Panc1 (cell line): ENCODE results near the gene SH3D19. TPM values are rescaled to one million over a fixed set of nuclear protein-coding genes. Genes with fewer than 3 reads are reported as not detected.

Experiments
- ATAC-seq: fragments of 200-7000 bp; cut with Tn5 transposase; 2 replicates; pipeline ENCODE4 v1.9.1; 2020; ENCODE audit warnings: mild to moderate bottlenecking, moderate library complexity
- BruUV-seq: library from RNA; stranded (reverse); fragments of 400-500 nt; replicated peaks from 2 replicates; lab custom pipeline; 2021; lab: Mats Ljungman, UMichigan
- CTCF ChIA-PET: fragments of 300-600 bp; sonication (Branson Sonifier 250); formaldehyde crosslinking; loops from one replicate; lab custom pipeline; 2022; ENCODE audit warnings: antibody characterized with exemption; lab: Charles Lee
- POLR2A ChIA-PET: fragments of 300-600 bp; sonication (Branson Sonifier 250); formaldehyde crosslinking; loops from one replicate; lab custom pipeline; 2022; ENCODE audit warnings: antibody characterized with exemption; lab: Charles Lee
- DNase-seq: peaks from one replicate; pipeline ENCODE4 v3.0.0-alpha.2; 2010; ENCODE audit warnings: low read depth, low spot score
- H3K27ac ChIP-seq: 2 replicates; pipeline ENCODE4 v1.5.1; 2011; ENCODE audit warnings: mild to moderate bottlenecking, low read length, inconsistent platforms
- H3K27me3 ChIP-seq: fragments of 200-500 bp; sonication (Bioruptor generic); 2 replicates; pipeline ENCODE4 v1.6.0; 2014; ENCODE audit warnings: low read length, inconsistent platforms; ENCODE audit not compliant: control insufficient read depth, insufficient read depth
- H3K36me3 ChIP-seq: fragments of 200-500 bp; sonication (Bioruptor generic); 2 replicates; pipeline ENCODE4 v1.5.1; 2014; ENCODE audit warnings: inconsistent platforms, mild to moderate bottlenecking, low read length, moderate library complexity; ENCODE audit not compliant: control insufficient read depth, insufficient read depth
- H3K4me1 ChIP-seq: 2 replicates; pipeline ENCODE4 v1.5.1; 2011; ENCODE audit warnings: inconsistent platforms, mild to moderate bottlenecking, low read length, moderate library complexity; ENCODE audit not compliant: control insufficient read depth, insufficient read depth
- H3K4me3 ChIP-seq, 2 experiments: 2 replicates each; pipeline ENCODE4 v1.5.1; 2011 to 2012; ENCODE audit warnings: low read depth in 2 of 2, low read length in 2 of 2, mild to moderate bottlenecking in 2 of 2, inconsistent platforms in 1 of 2, moderate library complexity in 1 of 2
- H3K9me3 ChIP-seq: fragments of 200-500 bp; sonication (Bioruptor generic); 2 replicates; pipeline ENCODE4 v1.5.1; 2014; ENCODE audit warnings: low read depth, mild to moderate bottlenecking, inconsistent platforms, low read length, moderate library complexity; ENCODE audit not compliant: control insufficient read depth, insufficient read depth
- CTCF ChIP-seq: fragments of 450-650 bp; IDR thresholded peaks from 2 replicates; pipeline ENCODE4 v1.5.1; 2017; ENCODE audit warnings: mild to moderate bottlenecking
- POLR2AphosphoS5 ChIP-seq: IDR thresholded peaks from 2 replicates; pipeline ENCODE4 v1.6.1; 2012; ENCODE audit warnings: mild to moderate bottlenecking, low read depth, low read length, moderate library complexity
- SIN3A ChIP-seq: IDR thresholded peaks from 2 replicates; pipeline ENCODE4 v1.6.1; 2012; ENCODE audit warnings: low read depth, mild to moderate bottlenecking, low read length, moderate library complexity, borderline replicate concordance; ENCODE audit not compliant: insufficient read depth
- TCF7L2 ChIP-seq: IDR thresholded peaks from 2 replicates; pipeline ENCODE4 v1.6.1; 2011; ENCODE audit warnings: mild to moderate bottlenecking, low read depth, low read length, inconsistent platforms
- in situ Hi-C: cut with HindIII; loops from 2 replicates; pipeline ENCODE4 v1.10.0; 2016; ENCODE audit warnings: low sequenced_read_pairs, low pct_unique_long_range_greater_than_20kb
- intact Hi-C: fragments of 100-400 bp; cut with micrococcal nuclease; formaldehyde crosslinking; loops from one replicate; pipeline ENCODE4 v1.10.0; 2022; ENCODE audit not compliant: unreplicated experiment
- total RNA-seq: library from RNA; stranded (reverse); gene quantifications from one replicate; pipeline ENCODE4 v1.2.1, GENCODE V29; 2021; ENCODE audit not compliant: unreplicated experiment
- TF ChIP-seq, protein P1 (sequence below), 2 experiments: IDR thresholded peaks; 2 replicates each; pipeline ENCODE4 v1.6.1; 2011 to 2012; ENCODE audit warnings: low read depth in 2 of 2, control low read depth in 1 of 2, low read length in 1 of 2, mild to moderate bottlenecking in 1 of 2, moderate library complexity in 1 of 2; ENCODE audit not compliant: insufficient read depth in 1 of 2

The SH3D19 gene
- total RNA-seq, 1 experiment from 2014 or later, result 19.8 TPM

GRCh38 chr4:151174784-151175183 is 150.6 kb downstream of the SH3D19 start:
- no TSS peak for BruUV-seq
- no peak for DNase-seq
- no peaks in the 10 kb centered on the region; the same call in 1 of the 2 replicates for H3K36me3 ChIP-seq
- no peaks in the 10 kb centered on the region for H3K27me3 ChIP-seq
- in situ Hi-C loops, result no loop called here
- ChIA-PET CTCF (no interaction called here), POLR2A (no interaction called here)
- no peaks in the 10 kb centered on the region for H3K9me3 ChIP-seq
- H3K4me3 ChIP-seq, result no peak overlapping the region
- H3K4me1 ChIP-seq, result no peaks in the 10 kb centered on the region
- no peak overlapping the region for H3K27ac ChIP-seq
- ATAC-seq, result no peak
- intact Hi-C loops, result no loop called here
- no peak for TF ChIP-seq POLR2AphosphoS5
- TF ChIP-seq TCF7L2, result no peak
- TF ChIP-seq, protein P1, sequence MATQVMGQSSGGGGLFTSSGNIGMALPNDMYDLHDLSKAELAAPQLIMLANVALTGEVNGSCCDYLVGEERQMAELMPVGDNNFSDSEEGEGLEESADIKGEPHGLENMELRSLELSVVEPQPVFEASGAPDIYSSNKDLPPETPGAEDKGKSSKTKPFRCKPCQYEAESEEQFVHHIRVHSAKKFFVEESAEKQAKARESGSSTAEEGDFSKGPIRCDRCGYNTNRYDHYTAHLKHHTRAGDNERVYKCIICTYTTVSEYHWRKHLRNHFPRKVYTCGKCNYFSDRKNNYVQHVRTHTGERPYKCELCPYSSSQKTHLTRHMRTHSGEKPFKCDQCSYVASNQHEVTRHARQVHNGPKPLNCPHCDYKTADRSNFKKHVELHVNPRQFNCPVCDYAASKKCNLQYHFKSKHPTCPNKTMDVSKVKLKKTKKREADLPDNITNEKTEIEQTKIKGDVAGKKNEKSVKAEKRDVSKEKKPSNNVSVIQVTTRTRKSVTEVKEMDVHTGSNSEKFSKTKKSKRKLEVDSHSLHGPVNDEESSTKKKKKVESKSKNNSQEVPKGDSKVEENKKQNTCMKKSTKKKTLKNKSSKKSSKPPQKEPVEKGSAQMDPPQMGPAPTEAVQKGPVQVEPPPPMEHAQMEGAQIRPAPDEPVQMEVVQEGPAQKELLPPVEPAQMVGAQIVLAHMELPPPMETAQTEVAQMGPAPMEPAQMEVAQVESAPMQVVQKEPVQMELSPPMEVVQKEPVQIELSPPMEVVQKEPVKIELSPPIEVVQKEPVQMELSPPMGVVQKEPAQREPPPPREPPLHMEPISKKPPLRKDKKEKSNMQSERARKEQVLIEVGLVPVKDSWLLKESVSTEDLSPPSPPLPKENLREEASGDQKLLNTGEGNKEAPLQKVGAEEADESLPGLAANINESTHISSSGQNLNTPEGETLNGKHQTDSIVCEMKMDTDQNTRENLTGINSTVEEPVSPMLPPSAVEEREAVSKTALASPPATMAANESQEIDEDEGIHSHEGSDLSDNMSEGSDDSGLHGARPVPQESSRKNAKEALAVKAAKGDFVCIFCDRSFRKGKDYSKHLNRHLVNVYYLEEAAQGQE (IDR thresholded peaks at IDR 0.05; ENCODE audit: insufficient read depth in 1 of 2, low read depth in 2 of 2, low read length in 1 of 2), result no peak
- TF ChIP-seq CTCF, result no peak
- TF ChIP-seq SIN3A, result no peak

GRCh38 chr4:151173871-151174270 is 151.5 kb downstream of the SH3D19 start:
- no peak for DNase-seq
- BruUV-seq, result no TSS peak
- CTCF ChIA-PET, result no interaction called here

More at GRCh38 chr4:151173871-151174270, 151.5 kb downstream of the SH3D19 start:
- H3K4me3 ChIP-seq, result no peak overlapping the region
- intact Hi-C loops, result no loop called here
- H3K9me3 ChIP-seq, result no peaks in the 10 kb centered on the region
- no peak for ATAC-seq
- in situ Hi-C loops, result no loop called here
- POLR2A ChIA-PET, result no interaction called here
- no peaks in the 10 kb centered on the region for H3K4me1 ChIP-seq
- H3K27me3 ChIP-seq, result no peaks in the 10 kb centered on the region
- H3K27ac ChIP-seq, result no peak overlapping the region
- TF ChIP-seq TCF7L2 (no peak), CTCF (no peak), POLR2AphosphoS5 (no peak), SIN3A (no peak)
- TF ChIP-seq, protein P1 (IDR thresholded peaks at IDR 0.05; ENCODE audit: insufficient read depth in 1 of 2, low read depth in 2 of 2, low read length in 1 of 2), result no peak
- H3K36me3 ChIP-seq, result no peaks in the 10 kb centered on the region; the same call in 1 of the 2 replicates
